ENCODE data around the gene GRIP2.

GRIP2 gene

GRCh38 chr3:14538451-14539088, 1.6 kb downstream of the GRIP2 start:
- TF ChIP-seq CTCF (IDR thresholded peaks at IDR 0.05; ENCODE audit: low read depth, low read length) = no peak
- DNase-seq (ENCODE audit: extremely low read depth, low read depth) = no peak

GRCh38 chr3:14537590-14538450, 2.3 kb downstream of the GRIP2 start:
- DNase-seq (ENCODE audit: extremely low read depth, low read depth) = no peak
- TF ChIP-seq CTCF (IDR thresholded peaks at IDR 0.05; ENCODE audit: low read depth, low read length) = no peak

GRCh38 chr3:14536837-14537589, 3.1 kb downstream of the GRIP2 start:
- DNase-seq (ENCODE audit: extremely low read depth, low read depth) = no peak
- no peak for TF ChIP-seq CTCF (IDR thresholded peaks at IDR 0.05; ENCODE audit: low read depth, low read length)

- no peak for TF ChIP-seq CTCF (IDR thresholded peaks at IDR 0.05; ENCODE audit: low read depth, low read length)
- no peak for DNase-seq (ENCODE audit: extremely low read depth, low read depth)
Measured at GRCh38 chr3:14536055-14536815, 3.9 kb downstream of the GRIP2 start.

- TF ChIP-seq CTCF (IDR thresholded peaks at IDR 0.05; ENCODE audit: low read depth, low read length) = no peak
- DNase-seq (ENCODE audit: extremely low read depth, low read depth) = no peak
Measured at GRCh38 chr3:14535616-14536015, 4.5 kb downstream of the GRIP2 start.

GRCh38 chr3:14534516-14535191, 5.5 kb downstream of the GRIP2 start:
- no peak for DNase-seq (ENCODE audit: extremely low read depth, low read depth)
- no peak for TF ChIP-seq CTCF (IDR thresholded peaks at IDR 0.05; ENCODE audit: low read depth, low read length)
